Skeletal muscle satellite cell (primary cell): ENCODE measurements around the gene OR6B3.
A peak's percentile ranks its signal among the peaks of the same experiment; 100 is the strongest.

ENCODE experiments used
- H3K27me3 ChIP-seq: 2 replicates; pipeline ENCODE4 v1.7.0; 2013; ENCODE audit warnings: low read length; ENCODE audit not compliant: control insufficient read depth, insufficient read depth
- H3K36me3 ChIP-seq: 2 replicates; pipeline ENCODE4 v1.7.0; 2013; ENCODE audit warnings: mild to moderate bottlenecking, control low read depth, low read length; ENCODE audit not compliant: insufficient read depth
- H3K4me1 ChIP-seq: 2 replicates; pipeline ENCODE4 v1.7.0; 2013; ENCODE audit warnings: low read length; ENCODE audit not compliant: control insufficient read depth, insufficient read depth
- H3K4me2 ChIP-seq: 2 replicates; pipeline ENCODE4 v1.7.0; 2013; ENCODE audit warnings: mild to moderate bottlenecking, low read length
- H3K4me3 ChIP-seq: 2 replicates; pipeline ENCODE4 v1.7.0; 2013; ENCODE audit warnings: low read length
- H3K9ac ChIP-seq: 2 replicates; pipeline ENCODE4 v1.7.0; 2013; ENCODE audit warnings: mild to moderate bottlenecking, low read depth, low read length, moderate library complexity
- H3K9me3 ChIP-seq: replicated peaks from 2 replicates; pipeline ENCODE4 v1.7.0; 2013; ENCODE audit warnings: mild to moderate bottlenecking, control low read depth, low read length

The OR6B3 gene

DNA sequence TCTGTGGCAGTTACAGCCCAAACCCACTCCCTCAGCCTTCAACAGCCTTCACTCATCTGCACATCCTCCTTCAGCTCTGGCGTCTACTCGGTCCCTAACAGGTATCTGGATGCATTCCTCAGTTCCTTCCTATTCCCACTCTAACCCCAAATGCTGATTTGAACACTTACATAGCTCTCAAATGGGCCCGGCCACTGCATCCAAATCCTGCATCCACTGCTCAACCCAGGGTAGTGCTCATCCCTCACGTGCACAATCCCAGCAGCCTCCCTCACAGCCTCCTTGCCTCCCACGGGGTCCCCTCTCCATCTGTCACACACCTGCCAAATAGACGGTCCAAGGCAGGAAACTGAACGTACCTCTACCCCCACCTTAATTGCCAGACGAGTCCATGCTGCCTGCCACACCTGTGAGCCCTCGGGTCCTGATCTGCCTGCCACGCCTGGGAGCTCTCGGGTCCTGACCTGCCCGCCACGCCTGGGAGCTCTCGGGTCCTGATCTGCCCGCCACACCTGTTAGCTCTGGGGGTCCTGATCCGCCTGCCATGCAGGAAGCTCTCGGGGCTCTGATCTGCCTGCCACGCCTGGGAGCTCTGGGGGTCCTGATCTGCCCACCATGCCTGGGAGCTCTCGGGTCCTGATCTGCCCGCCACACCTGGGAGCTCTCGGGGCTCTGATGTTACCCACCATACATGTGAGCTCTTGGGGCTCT lies 9.9 kb downstream of the OR6B3 start:
- no peak overlapping the region for H3K4me2 ChIP-seq
- H3K4me3 ChIP-seq = no peak overlapping the region
- H3K4me1 ChIP-seq = no peaks in the 10 kb centered on the region
- H3K36me3 ChIP-seq = no peaks in the 10 kb centered on the region
- no peaks in the 10 kb centered on the region for H3K9me3 ChIP-seq
- H3K9ac ChIP-seq = no peak overlapping the region
- peaks cover 53% of the 10 kb centered on the region for H3K27me3 ChIP-seq

DNA sequence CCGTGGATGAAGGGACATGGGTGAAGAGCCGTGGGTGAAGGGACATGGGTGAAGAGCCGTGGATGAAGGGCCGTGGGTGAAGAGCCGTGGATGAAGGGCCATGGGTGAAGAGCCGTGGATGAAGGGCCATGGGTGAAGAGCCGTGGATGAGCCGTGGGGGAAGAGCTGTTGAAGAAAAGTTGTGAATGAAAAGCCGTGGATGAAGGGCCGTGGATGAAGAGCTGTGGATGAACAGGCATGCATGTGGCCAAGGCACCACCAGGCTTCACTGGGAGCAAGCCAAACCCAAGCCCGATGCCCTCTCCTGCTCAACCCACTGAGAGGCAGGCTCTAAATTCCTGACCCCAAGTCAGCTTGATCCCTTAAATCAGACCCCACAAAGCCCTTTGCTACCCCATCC lies 10.6 kb downstream of the OR6B3 start:
- no peaks in the 10 kb centered on the region for H3K36me3 ChIP-seq
- H3K9ac ChIP-seq = no peak overlapping the region
- H3K4me2 ChIP-seq = no peak overlapping the region
- no peak overlapping the region for H3K4me3 ChIP-seq
- no peaks in the 10 kb centered on the region for H3K4me1 ChIP-seq
- H3K9me3 ChIP-seq = no peaks in the 10 kb centered on the region
- H3K27me3 ChIP-seq = peaks cover 51% of the 10 kb centered on the region

DNA sequence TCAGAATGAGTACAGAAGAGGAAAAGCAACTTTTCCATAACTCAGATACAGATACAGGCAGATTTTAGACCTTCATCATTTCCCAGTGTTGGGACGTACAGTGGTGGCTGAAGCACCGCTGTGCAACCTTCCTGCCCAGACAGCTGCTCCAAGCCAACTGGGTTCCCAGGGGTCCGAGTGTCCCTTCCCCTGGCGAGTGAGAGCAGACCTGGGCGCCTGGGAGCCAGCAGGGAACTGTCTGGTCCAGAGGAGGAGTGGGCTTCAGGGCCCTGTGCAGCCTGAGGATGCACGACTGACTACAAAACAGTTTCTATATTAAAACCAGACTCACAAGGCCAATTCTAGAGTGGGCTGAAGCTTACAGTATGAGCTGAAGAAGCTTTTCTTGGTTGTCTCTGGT lies 12.0 kb downstream of the OR6B3 start:
- H3K36me3 ChIP-seq = no peaks in the 10 kb centered on the region
- no peak overlapping the region for H3K4me2 ChIP-seq
- no peak overlapping the region for H3K9ac ChIP-seq
- H3K4me3 ChIP-seq = no peak overlapping the region
- H3K27me3 ChIP-seq = peaks cover 49% of the 10 kb centered on the region
- H3K4me1 ChIP-seq = no peaks in the 10 kb centered on the region
- no peaks in the 10 kb centered on the region for H3K9me3 ChIP-seq

DNA sequence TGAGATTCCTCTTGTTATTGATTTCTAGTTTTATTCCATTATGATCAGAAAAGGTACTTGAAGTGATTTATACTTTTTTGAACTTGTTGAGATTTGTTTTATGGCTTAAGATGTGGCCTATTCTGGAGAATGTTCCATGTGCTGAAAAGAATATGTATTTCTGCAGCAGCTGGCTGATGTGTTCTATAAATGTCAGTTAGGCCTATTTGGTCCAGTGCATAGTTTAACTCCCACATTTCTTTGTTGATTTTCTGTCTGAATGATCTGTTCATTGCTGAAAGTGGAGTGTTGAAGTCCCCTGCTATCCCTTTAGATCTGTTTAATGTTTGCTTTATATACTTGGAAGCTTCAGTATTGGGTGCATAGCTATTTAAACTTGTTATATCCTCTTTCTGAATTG lies 16.0 kb downstream of the OR6B3 start:
- Histone ChIP-seq H3K4me3 (no peak overlapping the region), H3K9ac (no peak overlapping the region), H3K9me3 (no peaks in the 10 kb centered on the region), H3K36me3 (no peaks in the 10 kb centered on the region), H3K4me2 (no peak overlapping the region), H3K27me3 (peaks cover 75% of the 10 kb centered on the region), H3K4me1 (no peaks in the 10 kb centered on the region)

DNA sequence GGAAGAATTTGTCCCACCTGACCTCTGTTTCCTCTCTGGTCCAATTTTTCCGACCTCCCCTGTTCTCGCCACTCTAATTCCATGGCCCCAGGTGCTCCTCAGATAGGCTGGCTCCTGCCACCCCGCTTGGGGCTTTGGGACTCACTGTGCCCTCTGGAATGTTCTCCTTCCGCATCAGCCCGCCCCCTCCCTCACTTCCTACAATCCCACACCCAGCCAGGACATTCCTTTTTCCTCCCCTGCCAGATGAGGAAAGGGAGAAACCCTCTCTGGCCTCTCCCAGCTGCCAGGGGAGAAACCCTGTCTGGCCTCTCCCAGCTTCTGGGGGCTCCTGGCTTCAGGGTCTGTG lies 20.0 kb downstream of the OR6B3 start:
- Histone ChIP-seq H3K27me3 (peaks cover 57% of the 10 kb centered on the region), H3K9ac (no peak overlapping the region), H3K4me1 (no peaks in the 10 kb centered on the region), H3K4me2 (no peak overlapping the region), H3K9me3 (no peaks in the 10 kb centered on the region), H3K36me3 (no peaks in the 10 kb centered on the region), H3K4me3 (no peak overlapping the region)

DNA sequence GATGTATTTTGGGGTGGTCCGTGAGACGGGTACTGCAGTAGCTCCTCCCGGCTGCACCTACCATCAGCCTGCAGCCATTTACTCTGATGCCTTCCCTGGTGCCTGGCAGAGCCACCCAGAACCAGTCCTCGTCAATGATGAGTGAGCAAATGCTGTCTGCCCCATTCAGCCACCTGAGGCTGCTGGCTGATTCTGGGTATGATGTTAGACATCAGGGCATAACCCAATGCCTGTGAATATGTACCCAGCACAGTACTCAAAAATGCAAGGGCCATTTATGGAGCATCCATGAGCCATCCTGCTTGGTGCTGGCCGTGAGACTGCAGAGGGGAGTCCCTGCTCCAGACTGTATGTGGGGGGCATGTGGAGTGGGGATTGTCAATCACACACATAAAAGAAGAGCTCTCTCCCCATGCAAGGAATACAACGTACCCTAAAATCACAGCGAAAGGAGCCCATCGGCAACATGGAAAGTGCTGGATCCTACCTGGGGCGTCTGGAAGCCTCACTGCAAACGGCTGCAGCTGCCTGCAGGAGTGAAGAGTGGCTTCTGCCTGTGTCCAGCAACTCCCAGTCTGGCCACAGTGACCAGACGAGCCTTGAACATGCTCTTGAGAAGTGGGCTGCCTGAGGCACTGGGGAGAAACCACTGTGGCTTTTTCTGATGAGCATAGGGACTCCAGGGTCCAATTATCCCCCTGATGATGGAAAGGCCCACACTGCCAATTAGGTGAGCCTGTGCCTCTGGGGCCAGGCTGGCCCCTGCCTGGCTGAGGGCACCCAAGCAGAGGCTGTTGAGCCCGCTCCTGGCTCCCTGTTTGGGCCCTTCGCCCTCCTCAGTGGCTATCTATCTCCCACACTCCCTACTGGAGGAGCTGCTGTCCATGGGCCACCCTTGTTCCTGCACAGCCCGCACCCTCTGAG lies 20.7 kb downstream of the OR6B3 start:
- Histone ChIP-seq H3K4me3 (no peak overlapping the region), H3K4me1 (no peaks in the 10 kb centered on the region), H3K9me3 (no peaks in the 10 kb centered on the region), H3K4me2 (no peak overlapping the region), H3K36me3 (no peaks in the 10 kb centered on the region), H3K9ac (no peak overlapping the region), H3K27me3 (peaks cover 52% of the 10 kb centered on the region)

DNA sequence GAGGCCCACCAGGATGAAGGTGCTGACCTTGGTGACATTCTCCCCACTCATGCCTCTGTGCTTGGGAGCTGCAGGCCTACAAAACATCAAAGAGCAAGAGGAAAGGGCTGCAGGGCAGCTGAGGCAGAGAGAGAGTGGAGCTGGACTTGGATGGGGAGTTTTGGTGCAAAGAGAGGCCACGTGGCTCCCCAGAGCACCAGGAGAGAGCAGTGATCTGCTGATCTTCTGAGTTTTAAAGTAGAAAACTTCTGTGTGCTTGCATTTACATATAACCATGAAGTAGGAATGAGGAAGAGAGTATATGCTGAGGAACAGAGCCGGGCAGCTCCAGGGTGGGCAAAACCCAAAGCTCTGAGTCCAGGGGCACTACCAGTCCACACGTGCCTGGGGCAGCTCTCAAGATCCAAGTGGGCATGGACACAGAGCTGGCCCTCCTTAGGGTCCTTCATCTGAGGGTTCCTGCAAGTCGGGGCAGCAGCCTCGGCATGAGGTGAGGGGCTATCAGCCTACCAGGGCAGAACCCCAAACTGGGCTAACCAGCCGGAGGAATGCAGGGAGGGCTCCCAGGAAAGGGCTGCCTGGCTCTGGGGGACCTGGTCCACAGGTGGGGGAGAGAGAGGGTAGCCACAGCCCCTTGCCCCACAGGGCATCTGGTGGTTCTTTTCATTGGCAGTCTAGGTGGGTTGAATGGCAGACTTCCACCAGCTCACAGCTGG lies 22.8 kb downstream of the OR6B3 start, which contains the start of gene OR6B2:
Gene OR6B2, minus strand, starts transcription at position 51 of the 716 bp plus-strand sequence. Its CDS starts 0 bp downstream, at position 51.
- Histone ChIP-seq H3K4me1 (no peaks in the 10 kb centered on the region), H3K9ac (no peak within 1 kb of the TSS), H3K36me3 (no peaks in the 10 kb centered on the region), H3K4me2 (no peak within 1 kb of the TSS), H3K27me3 (peaks cover 40% of the 10 kb centered on the region), H3K9me3 (no peaks in the 10 kb centered on the region), H3K4me3 (no peak within 1 kb of the TSS)

DNA sequence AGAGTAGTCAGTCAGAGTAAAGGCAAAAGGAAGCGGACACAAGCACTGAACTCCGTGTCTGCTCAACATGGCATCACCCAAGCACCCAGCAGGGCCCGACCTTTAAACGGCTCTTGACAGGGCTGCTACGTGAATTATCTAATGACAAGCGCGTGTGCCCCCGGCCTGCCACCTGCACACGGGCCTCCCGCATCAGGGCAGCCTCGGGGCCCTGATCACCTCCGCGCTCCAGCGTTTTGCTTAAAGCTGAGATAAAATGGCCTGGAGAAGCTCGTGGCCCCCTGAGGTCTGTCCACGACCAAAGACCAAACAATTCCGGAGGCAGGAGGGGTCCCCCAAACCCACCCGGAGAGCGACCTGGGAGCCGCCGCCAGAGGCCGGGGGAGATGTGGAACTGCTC lies 28.6 kb downstream of the OR6B3 start:
- Histone ChIP-seq H3K4me1 (peaks cover 9% of the 10 kb centered on the region), H3K9me3 (no peaks in the 10 kb centered on the region), H3K4me3 (peak overlapping the region; percentile 100), H3K9ac (peak overlapping the region; percentile 98), H3K27me3 (peaks cover 5% of the 10 kb centered on the region), H3K36me3 (peaks cover 17% of the 10 kb centered on the region), H3K4me2 (peak overlapping the region; percentile 84)

DNA sequence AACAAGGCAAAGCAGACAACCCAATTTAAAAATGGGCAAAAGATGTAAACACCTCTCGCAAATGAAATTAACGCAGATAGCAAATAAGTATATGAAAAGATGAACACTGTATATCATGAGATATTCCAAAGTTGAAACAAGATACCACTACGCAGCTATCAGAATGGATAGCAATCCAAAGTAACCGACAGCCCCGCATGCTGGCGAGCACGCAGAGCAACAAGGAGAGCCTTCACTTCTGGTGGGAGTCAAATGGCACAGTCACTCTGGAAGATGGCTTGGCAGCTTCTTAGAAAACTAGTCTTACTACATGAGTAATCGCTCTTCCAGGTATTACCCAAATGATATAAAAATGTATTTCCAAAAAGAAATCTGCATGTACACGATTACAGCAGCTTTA lies 29.5 kb downstream of the OR6B3 start:
- Histone ChIP-seq H3K4me2 (peak overlapping the region; percentile 84), H3K9me3 (no peaks in the 10 kb centered on the region), H3K4me1 (peaks cover 9% of the 10 kb centered on the region), H3K9ac (peak overlapping the region; percentile 98), H3K27me3 (peaks cover 5% of the 10 kb centered on the region), H3K36me3 (peaks cover 18% of the 10 kb centered on the region), H3K4me3 (peak overlapping the region; percentile 100)

DNA sequence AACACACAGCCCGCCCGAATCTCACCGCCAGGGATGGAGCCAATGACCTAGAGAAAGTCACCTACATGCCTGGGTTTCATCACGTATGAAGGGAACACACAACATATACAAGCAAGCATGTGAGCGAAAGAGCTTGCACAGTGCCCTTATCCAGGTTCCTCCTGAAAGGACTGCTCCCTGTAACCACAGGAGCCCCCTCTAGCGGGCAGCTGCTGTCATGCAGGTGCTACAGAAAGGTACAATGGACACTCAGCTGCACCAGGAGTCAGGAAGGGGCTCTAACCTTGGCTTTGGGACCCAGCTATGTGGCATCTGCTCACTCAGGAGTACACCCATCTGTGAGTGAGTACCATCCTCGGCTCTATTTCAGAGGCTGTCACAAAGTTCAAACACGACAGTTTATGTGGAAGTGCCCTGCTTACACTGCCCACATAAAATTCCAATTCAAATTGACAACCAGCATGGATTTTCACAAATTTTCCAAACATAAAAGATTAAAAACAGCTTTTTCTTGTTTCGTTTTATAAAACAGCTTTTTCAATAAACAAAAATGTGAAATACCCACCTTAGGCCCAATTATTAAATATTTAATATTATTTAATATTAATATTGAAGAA lies 31.7 kb downstream of the OR6B3 start:
- no peaks in the 10 kb centered on the region for H3K9me3 ChIP-seq
- no peak overlapping the region for H3K4me2 ChIP-seq
- no peak overlapping the region for H3K9ac ChIP-seq
- peaks cover 39% of the 10 kb centered on the region for H3K36me3 ChIP-seq
- no peaks in the 10 kb centered on the region for H3K27me3 ChIP-seq
- no peak overlapping the region for H3K4me3 ChIP-seq
- peaks cover 9% of the 10 kb centered on the region for H3K4me1 ChIP-seq
